Suprapubic skin (tissue), 4 donors: ENCODE measurements around the gene LDHAL6A.

Experiments used
- CTCF ChIP-seq, 2 donors: fragments of 200-600 bp in 1 of 2; fragments of 450-650 bp in 1 of 2; sonication (generic) in 1 of 2; IDR thresholded peaks; one replicate each; pipeline ENCODE4 v1.5.1; 2016 to 2019; ENCODE audit warnings: antibody characterized with exemption in 2 of 2, mild to moderate bottlenecking in 1 of 2, moderate library complexity in 1 of 2
- EP300 ChIP-seq: sonication (generic); formaldehyde crosslinking; IDR thresholded peaks from one replicate; pipeline ENCODE4 v1.6.1; 2017; ENCODE audit warnings: antibody characterized with exemption
- POLR2A ChIP-seq, 2 donors: fragments of 450-650 bp; IDR thresholded peaks; one replicate each; pipeline ENCODE4 v1.6.1; 2017; ENCODE audit warnings: antibody characterized with exemption in 2 of 2, mild to moderate bottlenecking in 2 of 2, moderate library complexity in 2 of 2
- POLR2AphosphoS5 ChIP-seq, 3 donors: sonication (generic); formaldehyde crosslinking; IDR thresholded peaks; one replicate each; pipeline ENCODE4 v1.6.1; 2017; ENCODE audit warnings: antibody characterized with exemption in 3 of 3

GRCh38 chr11:18495271-18495670 lies 39.6 kb downstream of the LDHAL6A start:
- TF ChIP-seq EP300 (no peak), CTCF (IDR thresholded peaks at IDR 0.05) (no peak), POLR2AphosphoS5 (IDR thresholded peaks at IDR 0.05) (no peak), POLR2A (IDR thresholded peaks at IDR 0.05) (no peak)
